Stimulated activated CD4-positive, alpha-beta T cell treated with anti-CD3 and anti-CD28 coated beads, Interleukin-15, amount 100 ng/mL, for 24 hours (primary cell): Measurements from ENCODE around the gene GGTA1.
"Not testable (repeated sequence)": the region's sequence is repeated elsewhere in the genome, so short reads cannot be mapped to it uniquely, and the experiment has no call there.

Source experiments
- DNase-seq: peaks from one replicate; pipeline ENCODE4 v3.0.0-alpha.2; 2020

GGTA1 gene

GRCh38 chr9:121499427-121500164 lies at the start of gene GGTA1:
GGTA1 (minus strand) TSS chr9:121499844; CDS start chr9:121467922, 31,922 bp downstream.
- DNase-seq, result peak; percentile 29

DNA sequence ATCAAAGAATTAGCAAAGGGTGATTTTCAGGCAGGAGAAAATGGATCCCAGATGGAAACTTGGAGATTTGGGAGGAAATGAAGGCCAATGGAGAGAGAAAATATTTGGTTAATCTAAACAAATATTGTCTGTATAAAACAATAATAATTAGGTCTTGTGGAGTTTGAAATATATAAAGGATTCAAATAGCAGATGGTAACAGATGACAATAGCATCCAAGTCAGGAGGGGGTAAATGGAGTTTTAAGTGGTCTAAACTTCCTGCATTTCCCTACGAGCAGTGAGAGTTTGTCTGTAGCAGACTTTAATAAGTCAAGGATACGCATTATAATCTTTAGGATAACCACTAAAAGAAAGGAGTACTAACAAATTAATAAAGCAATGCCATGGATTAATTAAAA lies 49.0 kb upstream of the GGTA1 start:
- no peak for DNase-seq

DNA sequence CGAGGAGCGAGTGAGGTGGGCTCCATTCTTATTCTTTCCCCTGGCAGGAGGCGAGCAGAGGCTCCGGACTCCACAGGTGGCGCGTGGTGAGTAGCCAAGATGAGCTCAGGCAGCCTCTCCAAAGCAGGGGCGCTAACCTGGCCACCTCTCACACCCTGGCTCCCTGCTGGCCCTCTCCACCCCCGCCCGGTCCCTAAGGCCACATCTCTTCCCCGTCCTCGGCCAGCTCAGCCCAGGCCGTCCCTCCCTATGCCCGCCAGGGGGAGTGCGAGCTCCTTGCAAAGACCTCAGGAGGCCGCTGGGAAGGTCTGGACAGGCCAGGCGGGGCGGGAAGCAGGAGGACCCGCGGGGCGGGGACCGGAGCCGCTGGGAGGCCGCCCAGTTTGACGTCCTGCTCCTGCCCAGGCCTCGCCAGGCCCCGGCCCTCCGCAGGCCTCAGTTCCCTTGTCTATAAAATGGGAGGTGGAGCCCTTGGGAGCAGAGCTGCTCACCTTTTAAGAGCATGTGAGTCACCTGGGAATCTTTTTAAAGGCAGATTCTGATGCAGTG lies 46.3 kb upstream of the GGTA1 start:
- DNase-seq, result peak; percentile 86

GRCh38 chr9:121545150-121545874 lies 45.7 kb upstream of the GGTA1 start:
- DNase-seq, result no peak

- no peak for DNase-seq
Measured at GRCh38 chr9:121542025-121542424, 42.4 kb upstream of the GGTA1 start.

GRCh38 chr9:121541256-121541655 lies 41.6 kb upstream of the GGTA1 start:
- DNase-seq, result no peak

GRCh38 chr9:121538221-121538620 lies 38.6 kb upstream of the GGTA1 start:
- no peak for DNase-seq

DNA sequence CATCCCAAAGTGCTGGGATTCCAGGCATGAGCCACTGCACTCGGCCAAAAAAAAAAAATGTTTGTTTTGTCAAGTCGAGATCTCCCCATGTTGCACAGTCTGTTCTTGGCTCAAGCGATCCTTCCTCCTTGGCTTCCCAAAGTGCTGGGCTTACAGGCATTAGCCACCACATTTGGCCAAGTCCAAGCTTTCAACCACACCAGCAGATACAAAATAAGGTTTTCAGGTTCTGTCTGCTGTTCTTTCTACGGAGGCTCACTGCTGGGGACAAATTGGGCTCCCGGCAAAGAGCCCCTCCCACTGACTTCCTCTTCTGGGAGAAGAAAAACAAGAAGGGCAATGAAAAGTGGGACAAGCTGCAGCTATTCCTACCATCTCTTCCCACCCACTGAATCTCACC lies 37.6 kb upstream of the GGTA1 start:
- no peak for DNase-seq

- no peak for DNase-seq
Measured at GRCh38 chr9:121532881-121533280, 33.2 kb upstream of the GGTA1 start.

- no peak for DNase-seq
Measured at GRCh38 chr9:121529237-121529987, 29.8 kb upstream of the GGTA1 start.

DNA sequence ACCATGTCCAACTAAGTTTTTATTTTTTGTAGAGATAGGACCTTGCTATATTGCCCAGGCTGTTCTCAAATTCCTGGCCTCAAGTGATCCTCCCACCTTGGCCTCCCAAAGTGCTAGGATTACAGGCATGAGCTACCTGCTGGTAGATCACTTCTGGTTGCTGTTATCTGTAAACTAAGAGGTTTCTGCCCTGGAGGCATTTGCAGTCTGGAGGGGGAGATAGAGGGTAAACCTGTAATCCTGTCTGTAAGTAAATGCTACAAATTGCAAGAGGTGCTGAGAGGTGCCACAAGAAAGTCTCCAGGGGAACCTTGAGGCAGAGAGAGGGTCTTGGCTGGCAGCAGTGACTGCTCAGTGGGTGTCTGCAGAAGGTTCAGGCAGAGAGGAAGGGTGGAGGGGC lies 29.0 kb upstream of the GGTA1 start:
- DNase-seq, result no peak

- DNase-seq, result no peak
Measured at GRCh38 chr9:121527371-121527770, 27.7 kb upstream of the GGTA1 start.

GRCh38 chr9:121519688-121520087 lies 20.0 kb upstream of the GGTA1 start:
- DNase-seq, result not testable (repeated sequence)

GRCh38 chr9:121518634-121519033 lies 19.0 kb upstream of the GGTA1 start:
- DNase-seq, result no peak

DNA sequence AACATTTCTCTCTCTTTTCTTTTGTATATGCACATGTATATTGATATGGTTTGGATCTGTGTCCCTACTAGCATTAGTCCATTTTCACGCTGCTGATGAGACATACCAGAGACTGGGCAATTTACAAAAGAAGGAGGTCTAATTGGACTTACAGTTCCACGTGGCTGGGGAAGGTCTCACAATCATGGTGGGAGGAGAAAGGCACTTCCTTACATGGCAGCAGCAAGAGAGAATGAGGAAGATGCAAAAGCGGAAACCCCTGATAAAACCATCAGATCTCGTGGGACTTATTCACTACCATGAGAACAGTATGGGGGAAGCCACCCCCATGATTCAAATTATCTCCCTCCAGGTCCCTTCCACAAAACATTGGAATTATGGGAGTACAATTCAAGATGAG lies 13.5 kb upstream of the GGTA1 start:
- not testable (repeated sequence) for DNase-seq

DNA sequence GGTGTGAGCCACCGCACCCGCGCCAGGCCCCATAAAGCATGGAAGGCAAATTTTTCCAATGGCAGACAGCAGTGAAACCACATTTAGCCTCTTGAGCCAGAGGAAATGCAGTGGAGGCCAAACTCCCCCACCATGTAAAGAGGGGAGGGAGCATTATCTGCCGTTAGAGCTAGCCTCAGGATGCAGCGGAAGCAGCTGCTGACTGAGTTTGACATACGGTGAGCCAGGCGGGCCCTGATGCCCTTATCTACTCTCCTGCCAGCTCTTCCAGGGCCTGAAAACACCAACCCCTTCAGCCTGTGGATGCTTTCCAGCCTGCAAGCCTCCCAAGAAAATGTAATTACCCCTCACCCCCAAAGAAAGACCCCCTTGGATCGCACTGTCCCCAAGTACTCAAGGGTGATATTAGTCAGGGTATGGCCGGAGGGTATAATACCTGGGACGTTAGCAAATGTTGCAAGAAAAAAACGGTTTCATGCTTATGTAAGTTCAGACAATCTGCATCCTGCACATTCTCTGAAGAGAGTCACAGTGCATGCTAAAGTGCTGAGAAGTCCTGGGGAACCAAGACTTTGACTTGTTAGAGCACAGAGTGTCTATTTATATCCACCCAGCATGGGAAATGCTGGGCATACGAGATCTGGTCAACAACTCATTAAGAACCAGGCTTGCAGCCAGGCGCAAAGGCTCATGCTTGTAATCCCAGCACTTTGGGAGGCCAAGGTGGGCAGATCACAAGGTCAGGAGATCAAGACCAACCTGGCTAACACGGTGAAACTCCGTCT lies 11.3 kb upstream of the GGTA1 start:
- no peak for DNase-seq

- DNase-seq, result no peak
Measured at GRCh38 chr9:121509180-121509579, 9.5 kb upstream of the GGTA1 start.

GRCh38 chr9:121508415-121508814 lies 8.8 kb upstream of the GGTA1 start:
- DNase-seq, result no peak

DNA sequence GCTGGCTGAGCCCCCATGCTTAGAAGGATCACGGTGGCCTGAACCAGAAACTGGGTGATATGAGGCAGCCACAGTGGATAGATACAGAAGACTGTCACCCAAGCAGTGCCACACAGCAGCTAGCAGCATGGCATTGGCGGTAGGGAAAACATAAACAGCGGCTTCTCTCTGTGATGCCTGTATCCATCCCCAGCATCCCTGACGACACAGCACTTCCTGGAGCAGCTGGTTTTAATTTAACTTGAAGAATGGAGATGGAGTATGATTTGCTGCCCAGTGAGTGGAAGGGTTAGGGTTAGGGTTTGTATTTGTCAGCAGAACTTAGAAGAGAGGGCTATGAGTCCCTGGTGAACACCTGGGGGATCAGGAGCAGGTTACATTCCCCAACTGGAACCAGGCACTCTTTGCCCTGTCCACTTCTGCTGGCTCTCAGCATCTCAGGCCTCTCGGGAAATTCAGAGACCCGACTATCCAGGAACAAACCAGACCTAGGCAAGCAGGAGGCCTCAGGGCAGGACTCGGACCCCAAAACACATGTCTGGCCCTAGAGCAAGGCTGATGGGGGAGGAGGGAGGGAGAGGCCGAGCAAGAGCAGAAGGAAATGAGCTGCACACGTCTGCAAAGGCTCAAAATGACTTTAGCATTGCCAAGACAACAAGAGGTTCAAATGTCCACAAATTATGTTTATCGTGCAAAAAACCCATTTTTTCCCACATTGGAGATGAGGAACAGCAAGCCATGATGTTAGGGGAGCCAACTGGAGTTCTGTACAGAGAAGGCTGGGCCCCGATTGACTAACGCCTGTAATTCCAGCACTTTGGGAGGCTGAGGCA lies 6.5 kb upstream of the GGTA1 start:
- no peak for DNase-seq

DNA sequence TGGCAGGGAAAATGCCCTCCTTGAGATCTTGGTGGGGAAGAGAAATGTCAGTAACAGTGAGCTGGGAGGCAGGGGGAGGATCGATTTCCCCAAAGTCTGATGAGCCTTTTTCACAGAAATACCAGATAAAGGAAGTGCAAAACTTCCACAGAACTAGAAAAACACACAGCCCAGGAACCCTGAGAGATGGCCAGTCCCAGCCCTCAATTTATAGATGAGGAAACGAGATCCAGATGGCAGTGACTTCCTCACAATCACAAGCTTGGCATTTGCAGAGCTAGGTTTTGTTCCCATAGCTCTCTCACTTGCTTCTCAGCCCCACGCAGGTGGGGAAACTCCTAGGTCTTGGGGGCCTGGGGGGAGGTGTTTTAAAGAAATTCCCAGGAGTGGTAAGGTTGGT lies 3.8 kb upstream of the GGTA1 start:
- DNase-seq, result no peak

DNA sequence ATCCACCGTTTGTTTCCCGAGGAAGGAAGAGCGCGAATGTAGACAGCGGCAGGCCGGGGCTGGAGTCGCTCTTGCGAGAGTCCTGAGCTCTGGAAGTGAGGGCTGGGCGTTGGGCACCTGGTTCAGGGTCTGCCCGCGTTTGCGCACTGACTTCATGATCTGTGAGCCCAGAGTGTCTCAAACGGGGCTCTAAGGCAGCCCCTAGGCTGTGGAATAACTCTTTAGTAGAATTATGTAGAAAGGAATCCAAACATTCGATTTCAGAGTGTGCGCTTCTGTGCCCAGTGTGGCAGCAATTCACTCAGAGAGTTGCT lies 478 bp upstream of the GGTA1 start:
- DNase-seq, result no peak

DNA sequence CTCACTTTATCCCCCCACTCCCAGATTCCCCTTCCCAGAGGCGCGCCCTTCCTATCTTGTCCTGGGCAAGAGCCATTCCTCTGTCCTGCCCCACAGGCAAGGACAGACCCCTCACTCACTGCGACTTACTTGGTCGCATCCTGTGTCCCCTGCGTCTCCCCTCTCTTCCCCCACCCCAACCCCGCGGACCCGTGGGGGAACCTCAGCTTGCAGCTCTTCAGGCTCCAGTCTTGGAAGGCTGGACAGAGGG lies 542 bp downstream of the GGTA1 start:
- DNase-seq, result no peak
